Activated T-cell treated with anti-CD3 and anti-CD28 coated beads for 24 hours (primary cell): ENCODE data around the gene ZFAND2A.
A peak's percentile ranks its signal among the peaks of the same experiment; 100 is the strongest.
"Not testable (repeated sequence)": the region's sequence is repeated elsewhere in the genome, so short reads cannot be mapped to it uniquely, and the experiment has no call there.

Experiments
- DNase-seq: peaks from one replicate; pipeline ENCODE4 v3.0.0-alpha.2; 2020; ENCODE audit warnings: low read depth

The ZFAND2A gene

DNA sequence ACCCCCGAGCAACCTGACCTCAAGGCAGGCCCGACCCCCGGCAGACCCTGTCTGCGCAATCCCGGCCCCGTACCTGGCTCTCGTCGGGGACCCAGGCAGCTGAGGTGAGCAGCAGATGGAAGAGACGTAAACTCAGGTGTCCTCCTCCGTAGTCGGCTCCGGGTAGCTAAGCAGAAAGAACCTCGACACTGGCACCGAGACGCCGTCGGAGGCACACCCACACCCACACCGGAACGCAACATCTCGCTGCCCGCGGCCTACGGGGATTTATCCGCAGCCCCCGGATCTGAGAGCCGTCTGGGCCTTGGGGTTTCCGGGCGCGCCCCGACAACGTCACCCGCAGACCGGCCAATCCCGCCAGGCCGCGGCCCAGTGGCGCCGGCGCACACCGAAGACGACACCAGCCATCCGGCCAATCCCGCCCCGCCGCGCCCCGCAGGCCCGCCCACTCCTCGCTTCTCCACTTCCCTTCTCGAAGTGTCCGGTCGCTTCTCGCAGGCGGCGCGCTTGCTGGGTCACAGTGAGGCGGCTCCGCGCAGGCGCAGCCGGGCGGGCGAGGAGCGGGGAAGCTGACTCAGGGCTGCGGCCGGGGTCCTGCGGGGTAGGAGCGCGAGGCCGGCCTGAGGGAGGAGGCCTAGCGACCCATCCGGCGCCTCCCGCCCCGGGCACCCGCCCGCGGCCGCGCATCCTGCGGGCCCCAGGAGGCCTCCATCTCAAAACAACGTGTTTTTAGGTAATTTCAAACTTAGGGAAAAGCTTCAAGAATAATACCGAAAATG lies at the start of gene ZFAND2A:
ZFAND2A (minus strand) TSS at position 306 of the 779 bp plus-strand sequence. CDS start 1,984 bp downstream, outside the sequence.
- peak; percentile 99 for DNase-seq

GRCh38 chr7:1209097-1209496 lies 49.1 kb upstream of the ZFAND2A start:
- DNase-seq = no peak

DNA sequence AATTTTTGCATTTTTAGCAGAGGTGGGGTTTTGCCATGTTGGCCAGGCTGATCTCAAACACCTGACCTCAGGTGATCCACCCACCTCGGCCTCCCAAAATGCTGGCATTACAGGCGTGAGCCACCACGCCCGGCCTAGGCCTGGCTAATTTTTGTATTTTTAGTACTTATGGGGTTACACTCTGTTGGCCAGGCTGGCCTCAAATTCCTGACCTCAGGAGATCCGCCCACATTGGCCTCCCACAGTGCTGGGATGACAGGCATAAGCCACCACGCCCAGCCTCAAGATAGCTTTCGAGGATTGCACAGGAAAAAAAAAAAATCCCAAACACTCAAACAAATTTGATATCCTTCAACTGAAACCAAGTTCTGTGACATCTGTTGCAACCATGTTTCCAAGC lies 45.7 kb upstream of the ZFAND2A start:
- DNase-seq = not testable (repeated sequence)

- DNase-seq = no peak
Observed at GRCh38 chr7:1204460-1205140, 44.6 kb upstream of the ZFAND2A start.

DNA sequence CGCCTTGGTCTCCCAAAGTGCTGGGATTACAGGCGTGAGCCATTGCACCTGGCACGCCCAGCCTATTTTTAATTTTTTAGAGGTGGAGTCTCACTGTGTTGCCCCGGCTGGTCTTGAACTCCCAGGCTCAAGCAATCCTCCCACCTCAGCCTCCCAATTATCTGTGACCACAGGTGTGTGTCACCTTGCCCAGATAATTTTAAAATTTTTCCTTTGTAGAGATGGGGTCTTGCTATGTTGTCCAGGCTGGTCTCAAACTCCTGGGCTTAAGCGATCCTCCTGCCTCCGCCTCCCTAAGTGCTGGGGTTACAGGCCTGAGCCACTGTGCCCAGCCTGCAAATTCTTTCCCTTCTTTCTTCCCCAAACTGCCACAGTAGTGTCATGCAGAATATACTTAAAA lies 42.9 kb upstream of the ZFAND2A start:
- DNase-seq = not testable (repeated sequence)

DNA sequence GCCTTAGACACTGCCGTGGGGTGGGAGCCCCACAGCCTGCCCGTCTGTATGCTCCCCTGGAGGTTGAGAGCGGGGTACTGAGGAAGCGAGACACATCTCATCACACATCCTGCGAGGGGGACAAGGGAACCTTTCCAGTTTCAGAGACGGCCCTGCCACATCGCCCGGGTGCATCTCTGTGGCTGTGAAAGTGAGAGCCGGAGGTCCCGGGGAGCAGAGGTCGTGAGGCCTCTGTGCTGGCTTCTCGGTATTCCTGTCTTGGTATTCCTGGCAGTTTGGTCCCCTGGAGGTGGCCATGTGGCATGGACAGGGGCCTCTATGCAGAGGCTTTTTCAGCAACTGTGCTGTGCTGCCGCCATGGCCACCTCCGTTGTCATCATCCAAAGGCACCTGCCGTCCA lies 41.9 kb upstream of the ZFAND2A start:
- DNase-seq = no peak

DNA sequence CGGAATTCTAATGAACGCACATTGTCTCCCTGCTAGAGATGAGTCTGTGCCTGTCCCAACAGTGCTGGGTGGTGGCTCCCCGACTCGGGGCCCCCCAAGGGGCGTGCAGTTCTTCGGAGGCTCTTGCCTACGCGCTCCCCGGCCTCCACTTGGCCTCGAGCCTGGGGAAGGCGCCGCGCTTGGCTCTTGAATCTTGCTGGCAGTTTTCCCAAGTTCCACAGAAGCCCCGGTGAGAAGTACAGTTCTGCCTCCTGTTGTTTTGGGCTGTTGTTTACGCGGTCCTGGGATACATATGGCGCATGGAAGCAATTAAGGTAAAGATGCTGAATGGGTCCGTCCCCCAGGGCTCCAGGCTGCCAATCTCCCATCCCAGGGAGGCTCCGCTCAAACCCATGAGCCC lies 40.0 kb upstream of the ZFAND2A start:
- DNase-seq = no peak

GRCh38 chr7:1197997-1198625 lies 38.1 kb upstream of the ZFAND2A start:
- DNase-seq = no peak

DNA sequence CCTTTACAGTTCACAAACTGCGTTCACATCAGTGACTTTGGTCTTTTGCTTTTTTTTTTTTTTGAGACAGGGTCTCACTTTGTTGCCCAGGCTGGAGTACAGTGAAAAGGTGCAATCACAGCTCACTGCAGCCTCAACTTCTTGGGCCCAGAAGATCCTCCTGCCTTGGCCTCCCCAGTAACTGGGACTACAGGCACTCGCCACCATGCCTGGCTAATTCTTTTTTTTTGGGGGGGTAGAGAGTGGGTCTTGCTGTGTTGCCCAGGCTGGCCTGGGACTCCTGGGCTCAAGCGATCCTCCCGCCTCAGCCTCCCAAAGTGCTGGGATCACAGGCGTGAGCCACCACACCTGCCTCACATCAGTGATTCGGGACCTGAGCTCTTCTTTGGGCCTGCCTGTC lies 37.0 kb upstream of the ZFAND2A start:
- DNase-seq = no peak

DNA sequence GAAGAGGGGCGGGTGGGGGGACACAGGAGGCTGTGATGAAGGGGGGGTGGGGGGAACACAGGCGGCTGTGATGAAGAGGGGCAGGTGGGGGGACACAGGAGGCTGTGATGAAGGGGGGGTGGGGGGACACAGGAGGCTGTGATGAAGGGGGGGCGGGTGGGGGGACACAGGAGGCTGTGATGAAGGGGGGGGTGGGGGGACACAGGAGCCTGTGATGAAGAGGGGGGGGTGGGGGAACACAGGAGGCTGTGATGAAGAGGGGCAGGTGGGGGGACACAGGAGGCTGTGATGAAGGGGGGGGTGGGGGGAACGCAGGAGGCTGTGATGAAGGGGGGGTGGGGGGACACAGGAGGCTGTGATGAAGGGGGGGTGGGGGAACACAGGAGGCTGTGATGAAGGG lies 36.4 kb upstream of the ZFAND2A start:
- not testable (repeated sequence) for DNase-seq

DNA sequence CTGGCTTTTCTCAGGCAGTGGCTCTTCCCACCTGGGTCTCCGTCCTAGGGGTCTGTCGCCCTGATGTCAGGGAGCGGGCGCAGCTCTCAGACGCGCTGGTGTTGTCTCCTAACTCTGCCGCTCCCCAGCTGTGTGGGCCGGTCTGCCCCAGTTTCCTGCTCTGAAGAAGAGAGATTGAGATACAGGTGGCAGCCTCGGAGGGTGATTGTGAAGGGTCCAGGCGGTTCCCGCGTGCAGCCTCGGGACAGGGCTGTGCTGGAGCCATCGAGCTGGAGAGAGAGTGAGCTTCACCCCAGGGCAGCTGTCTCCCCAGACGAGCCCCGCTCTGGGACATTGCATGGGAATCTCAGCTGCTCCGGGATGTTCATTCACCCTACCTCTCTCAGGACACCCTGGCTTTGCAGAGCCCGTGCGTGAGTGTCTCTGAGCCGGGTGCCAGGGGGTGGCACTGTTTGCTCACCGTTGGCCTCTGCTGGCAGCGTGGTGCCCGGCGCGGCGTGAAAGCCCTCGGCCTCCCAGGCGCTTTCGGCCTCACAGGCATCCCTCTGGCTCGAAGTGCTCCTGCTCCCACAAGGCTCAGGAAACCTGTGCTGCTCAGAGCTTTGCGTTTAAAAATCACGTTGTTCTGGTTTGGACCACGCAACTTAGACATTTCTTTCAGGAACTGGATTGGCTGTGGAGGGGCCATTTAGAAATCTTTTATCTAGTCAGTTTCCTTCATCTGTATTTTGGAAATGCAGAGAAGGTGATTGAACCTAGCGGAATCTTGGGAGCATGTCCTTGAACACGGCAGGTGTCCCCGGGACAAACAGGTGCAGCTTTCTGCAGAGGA lies 33.8 kb upstream of the ZFAND2A start:
- DNase-seq = no peak

DNA sequence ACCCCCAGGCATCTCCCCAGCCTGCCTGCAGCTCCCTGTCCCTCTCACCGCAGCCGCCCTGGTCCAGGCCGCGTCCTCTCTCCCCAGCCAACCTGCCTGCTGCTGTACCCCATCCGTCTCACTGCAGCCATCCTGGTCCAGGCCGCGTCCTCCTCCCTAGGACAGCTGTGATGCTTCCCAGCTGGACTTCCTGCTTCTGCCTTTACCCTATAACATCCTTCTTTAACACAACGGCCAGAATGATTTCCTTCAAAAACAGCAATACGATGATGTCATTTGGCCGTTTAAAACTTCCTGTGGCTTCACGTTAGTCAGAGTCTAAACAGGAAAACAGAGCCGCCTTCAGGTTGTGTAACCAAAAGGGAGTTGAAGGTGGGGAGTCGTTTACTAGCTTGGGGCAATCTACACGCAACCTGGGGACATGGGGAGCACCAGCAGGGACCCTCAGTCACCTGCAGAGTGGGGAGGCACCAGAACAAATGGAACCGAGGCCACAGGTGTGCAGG lies 32.2 kb upstream of the ZFAND2A start:
- no peak for DNase-seq

DNA sequence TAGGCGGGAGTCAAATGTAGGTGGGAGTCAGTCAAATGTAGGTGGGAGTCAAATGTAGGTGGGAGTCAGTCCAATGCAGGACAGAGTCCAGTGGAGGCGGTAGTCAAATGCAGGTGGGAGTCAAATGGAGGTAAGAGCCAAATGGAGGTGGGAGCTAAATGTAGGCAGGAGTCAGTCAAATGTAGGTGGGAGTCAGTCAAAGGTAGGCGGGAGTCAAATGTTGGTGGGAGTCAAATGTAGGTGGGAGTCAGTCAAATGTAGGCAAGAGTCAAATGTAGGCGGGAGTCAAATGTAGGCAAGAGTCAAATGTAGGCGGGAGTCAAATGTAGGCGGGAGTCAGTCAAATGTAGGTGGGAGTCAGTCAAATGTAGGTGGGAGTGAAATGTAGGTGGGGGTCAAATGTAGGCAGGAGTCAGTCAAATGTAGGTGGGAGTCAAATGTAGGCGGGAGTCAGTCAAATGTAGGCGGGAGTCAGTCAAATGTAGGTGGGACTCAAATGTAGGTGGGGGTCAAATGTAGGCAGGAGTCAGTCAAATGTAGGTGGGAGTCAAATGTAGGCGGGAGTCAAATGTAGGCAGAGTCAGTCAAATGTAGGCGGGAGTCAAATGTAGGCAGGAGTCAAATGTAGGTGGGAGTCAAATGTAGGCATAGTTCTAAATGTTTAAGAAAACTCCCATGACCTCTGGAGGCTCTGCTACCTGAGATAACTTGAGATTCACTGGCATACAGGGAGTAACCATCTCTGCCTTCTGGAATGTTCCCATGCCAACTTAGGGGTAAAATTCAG lies 30.2 kb upstream of the ZFAND2A start:
- no peak for DNase-seq

GRCh38 chr7:1188720-1189294 lies 28.8 kb upstream of the ZFAND2A start:
- DNase-seq = no peak

DNA sequence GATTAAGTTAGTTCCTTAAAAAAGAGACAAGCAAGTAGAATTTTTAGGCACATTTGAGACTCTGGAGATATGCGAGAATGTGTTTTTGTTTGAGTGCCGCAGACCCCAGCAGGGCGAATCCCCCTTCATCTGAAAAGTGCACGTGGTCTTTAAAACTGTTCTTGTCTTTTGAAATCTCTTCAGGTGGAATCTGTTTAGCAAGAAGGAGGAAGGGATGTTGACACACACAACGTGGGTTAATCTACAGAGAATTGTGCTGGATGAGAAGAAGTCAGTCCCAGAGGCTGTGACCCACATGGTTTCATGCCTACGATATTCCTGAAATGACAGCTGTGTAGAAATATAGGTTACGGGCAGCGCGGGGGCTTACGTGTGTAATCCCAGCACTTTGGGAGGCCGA lies 27.1 kb upstream of the ZFAND2A start:
- no peak for DNase-seq

GRCh38 chr7:1181640-1182039 lies 21.6 kb upstream of the ZFAND2A start:
- DNase-seq = no peak

DNA sequence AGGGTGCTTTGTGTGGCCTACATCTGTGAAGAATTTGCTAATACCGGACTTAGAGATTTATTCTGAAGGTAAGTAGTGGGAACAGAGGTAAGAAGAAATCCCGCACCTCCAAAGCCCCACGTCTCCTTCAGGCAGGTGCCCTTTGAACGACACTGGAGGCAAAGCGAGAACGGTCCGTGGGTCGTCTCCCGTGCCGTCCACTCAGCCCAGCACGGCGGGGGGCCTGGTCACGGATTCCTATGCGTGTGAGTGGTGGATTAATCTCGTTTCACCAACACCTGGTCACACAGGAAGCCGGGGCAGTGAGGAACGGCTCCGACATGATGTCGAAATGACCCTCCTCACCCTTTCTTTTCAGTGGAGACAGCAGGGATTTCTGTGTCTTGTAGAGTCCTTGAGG lies 21.0 kb upstream of the ZFAND2A start:
- DNase-seq = no peak

DNA sequence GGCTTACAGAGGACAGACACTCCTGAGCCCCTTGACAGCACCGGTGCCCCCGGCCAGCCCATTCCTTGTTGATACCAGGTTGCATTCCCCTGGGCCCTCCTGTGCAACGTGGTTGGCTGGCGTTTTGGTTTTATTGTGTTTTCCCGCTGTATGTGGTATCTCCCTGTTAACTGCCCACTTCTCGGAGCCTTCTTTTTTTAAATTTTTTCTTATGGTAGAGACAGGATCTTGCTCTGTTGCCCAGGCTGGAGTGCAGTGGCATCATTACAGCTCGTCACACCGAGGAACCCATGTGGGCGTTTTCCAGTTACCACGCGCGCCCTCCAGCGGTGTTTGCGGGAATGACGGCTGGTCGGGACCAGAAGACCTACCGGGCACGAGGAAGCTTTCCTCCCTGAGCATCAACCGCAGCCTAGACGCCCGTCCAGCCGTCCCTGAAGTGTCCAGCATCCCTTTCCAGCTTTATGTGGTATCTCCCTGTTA lies 16.9 kb upstream of the ZFAND2A start:
- DNase-seq = peak; percentile 76

GRCh38 chr7:1175967-1176851 lies 16.2 kb upstream of the ZFAND2A start:
- DNase-seq = peak; percentile 74

GRCh38 chr7:1175597-1175966 lies 15.6 kb upstream of the ZFAND2A start:
- no peak for DNase-seq
